ENCODE measurements around the gene TOR3A.

- TF ChIP-seq CTCF (IDR thresholded peaks at IDR 0.05 in 2 of 3, conservative IDR thresholded peaks at IDR 0.05 in 1 of 3; ENCODE audit: borderline replicate concordance in 1 of 3, insufficient read depth in 1 of 3, low read depth in 2 of 3, low read length in 2 of 3) (no peak), EZH2 (IDR thresholded peaks at IDR 0.05) (no peak), REST (IDR thresholded peaks at IDR 0.05; ENCODE audit: low read depth) (no peak), POLR2AphosphoS5 (IDR thresholded peaks at IDR 0.05; ENCODE audit: low read depth, low read length) (no peak), JUND (IDR thresholded peaks at IDR 0.05) (no peak), MAX (IDR thresholded peaks at IDR 0.05) (no peak), RAD21 (IDR thresholded peaks at IDR 0.05; ENCODE audit: low read depth) (no peak), YY1 (IDR thresholded peaks at IDR 0.05; ENCODE audit: extremely low read depth, insufficient replicate concordance, low read depth, low read length) (no peak), ATF3 (IDR thresholded peaks at IDR 0.05) (no peak), ZBTB33 (IDR thresholded peaks at IDR 0.05; ENCODE audit: extremely low read depth, insufficient replicate concordance, low read length) (no peak), SP1 (IDR thresholded peaks at IDR 0.05; ENCODE audit: low read depth) (no peak)
Measured at GRCh38 chr1:179052776-179053175, 29.1 kb upstream of the TOR3A start.

Measured in HCT116 (cell line).